ENCODE data around the gene SOBP.

The SOBP gene

DNA sequence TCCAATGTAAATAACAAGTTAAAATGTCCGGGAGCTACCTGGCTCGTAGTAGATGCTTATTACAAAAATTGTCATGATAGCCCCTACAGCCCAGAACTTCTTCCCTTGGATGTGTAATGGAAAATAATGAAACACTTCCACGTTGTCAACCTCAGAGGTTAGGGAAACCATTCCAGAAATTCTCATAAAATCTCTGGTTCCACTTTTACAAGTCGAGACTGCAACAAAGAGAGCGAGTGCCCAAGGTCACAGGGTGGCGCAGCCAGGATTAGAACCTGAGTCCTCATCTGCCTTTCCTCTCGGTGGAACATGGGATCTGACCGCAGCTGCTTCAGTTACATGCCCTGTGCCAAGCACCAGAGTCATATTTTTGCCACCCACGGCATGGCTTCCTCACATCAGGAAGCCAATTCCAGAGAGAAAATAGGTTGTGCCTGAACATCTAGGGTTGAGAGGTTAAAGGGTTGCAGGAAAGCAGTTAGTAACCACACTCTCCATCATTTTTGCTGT, 157.6 kb downstream of the SOBP start:
- ATAC-seq = no peak
- TF ChIP-seq ZFP3 (CRISPR knock-in tag; IDR thresholded peaks at IDR 0.05) (no peak), ZNF8 (CRISPR knock-in tag; IDR thresholded peaks at IDR 0.05) (no peak), SNAI2 (CRISPR knock-in tag; IDR thresholded peaks at IDR 0.05) (no peak), TOX (CRISPR knock-in tag; IDR thresholded peaks at IDR 0.05; ENCODE audit: borderline replicate concordance) (no peak), ISL1 (CRISPR knock-in tag; IDR thresholded peaks at IDR 0.05) (no peak), RARB (CRISPR knock-in tag; IDR thresholded peaks at IDR 0.05) (no peak), ZNF70 (CRISPR knock-in tag; IDR thresholded peaks at IDR 0.05) (no peak), BACH2 (CRISPR knock-in tag; IDR thresholded peaks at IDR 0.05; ENCODE audit: borderline replicate concordance) (no peak), PATZ1 (CRISPR knock-in tag; IDR thresholded peaks at IDR 0.05; ENCODE audit: borderline replicate concordance) (no peak), CSRNP3 (CRISPR knock-in tag; IDR thresholded peaks at IDR 0.05) (no peak), CREB5 (CRISPR knock-in tag; IDR thresholded peaks at IDR 0.05; ENCODE audit: low read depth) (no peak), TSHZ2 (CRISPR knock-in tag; IDR thresholded peaks at IDR 0.05) (no peak), OSR1 (CRISPR knock-in tag; IDR thresholded peaks at IDR 0.05) (no peak), ESRRG (CRISPR knock-in tag; IDR thresholded peaks at IDR 0.05) (no peak), CSDC2 (CRISPR knock-in tag; IDR thresholded peaks at IDR 0.05) (no peak)

GRCh38 chr6:107648983-107649382, 159.1 kb downstream of the SOBP start:
- TF ChIP-seq CREB5 (CRISPR knock-in tag; IDR thresholded peaks at IDR 0.05; ENCODE audit: low read depth) = no peak
- no peak for TF ChIP-seq ZFP3 (CRISPR knock-in tag; IDR thresholded peaks at IDR 0.05)
- no peak for TF ChIP-seq RARB (CRISPR knock-in tag; IDR thresholded peaks at IDR 0.05)
- TF ChIP-seq ZNF70 (CRISPR knock-in tag; IDR thresholded peaks at IDR 0.05) = no peak
- TF ChIP-seq OSR1 (CRISPR knock-in tag; IDR thresholded peaks at IDR 0.05) = no peak
- no peak for TF ChIP-seq POU6F1 (CRISPR knock-in tag; IDR thresholded peaks at IDR 0.05; ENCODE audit: borderline replicate concordance, low read depth)
- TF ChIP-seq SNAI2 (CRISPR knock-in tag; IDR thresholded peaks at IDR 0.05) = no peak
- no peak for TF ChIP-seq TSHZ2 (CRISPR knock-in tag; IDR thresholded peaks at IDR 0.05)
- TF ChIP-seq CSRNP3 (CRISPR knock-in tag; IDR thresholded peaks at IDR 0.05) = no peak
- TF ChIP-seq BACH2 (CRISPR knock-in tag; IDR thresholded peaks at IDR 0.05; ENCODE audit: borderline replicate concordance) = no peak
- no peak for TF ChIP-seq ZFP30 (CRISPR knock-in tag; IDR thresholded peaks at IDR 0.05)
- no peak for TF ChIP-seq ISL1 (CRISPR knock-in tag; IDR thresholded peaks at IDR 0.05)
- TF ChIP-seq ZC3H10 (CRISPR knock-in tag; IDR thresholded peaks at IDR 0.05) = no peak
- no peak for TF ChIP-seq PPARA (CRISPR knock-in tag; IDR thresholded peaks at IDR 0.05; ENCODE audit: borderline replicate concordance)
- TF ChIP-seq ARNTL (CRISPR knock-in tag; IDR thresholded peaks at IDR 0.05; ENCODE audit: borderline replicate concordance, low read depth) = no peak
- no peak for ATAC-seq

Data from SK-N-SH treated with all-trans-retinoic acid at 6 μM for 48 hours (cell line).